Midbrain (tissue), 1 donor: Measurements from ENCODE around the gene CACNA1B.
"Not testable (repeated sequence)": the region's sequence is repeated elsewhere in the genome, so short reads cannot be mapped to it uniquely, and the experiment has no call there.

Source experiments
- DNase-seq: peaks from one replicate; lab custom pipeline; 2025; lab: John Stamatoyannopoulos, UW

The CACNA1B gene

GRCh38 chr9:138014563-138014945 lies 137.0 kb downstream of the CACNA1B start:
- DNase-seq = no peak

- no peak for DNase-seq
Observed at GRCh38 chr9:138015021-138015829, 137.6 kb downstream of the CACNA1B start.

DNA sequence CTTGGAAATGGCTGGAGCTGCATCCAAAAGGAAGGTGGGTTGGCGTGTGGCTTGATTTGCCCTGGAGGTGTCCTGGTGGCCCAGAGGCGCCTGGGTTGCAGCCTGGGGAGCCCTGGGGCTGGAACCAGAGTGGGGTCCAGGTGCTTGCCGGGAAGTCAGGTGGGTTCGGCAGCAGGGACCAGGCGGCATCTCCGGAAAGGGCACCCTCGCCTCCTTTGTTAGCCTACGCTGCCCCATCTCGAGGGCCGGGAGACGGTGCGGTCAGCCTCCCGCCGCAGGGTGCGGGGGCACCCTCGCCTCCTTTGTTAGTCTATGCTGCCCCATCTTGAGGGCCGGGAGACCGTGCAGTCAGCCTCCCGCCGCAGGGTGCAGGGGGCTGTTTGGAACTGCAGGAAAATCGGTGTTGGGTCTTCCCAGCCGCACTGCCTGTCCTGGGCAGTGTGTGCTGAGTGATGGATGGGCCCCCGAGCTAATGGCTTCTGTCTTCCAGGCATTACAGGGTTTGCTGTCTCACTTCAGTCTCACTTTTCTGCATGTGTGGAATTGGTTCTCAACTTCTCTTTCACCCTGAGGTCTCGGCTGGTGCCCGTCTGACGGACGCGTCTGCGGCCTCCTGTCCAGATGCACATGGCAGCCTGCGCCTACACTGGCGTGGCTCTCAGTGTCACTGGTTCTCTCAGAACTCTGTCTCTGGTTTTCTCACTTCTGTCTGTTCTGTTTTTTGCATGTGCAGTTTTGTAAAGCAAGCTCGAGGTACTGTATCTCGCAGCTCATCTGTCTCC lies 139.0 kb downstream of the CACNA1B start:
- DNase-seq = no peak

- DNase-seq = no peak
Observed at GRCh38 chr9:138017200-138017599, 139.6 kb downstream of the CACNA1B start.

DNA sequence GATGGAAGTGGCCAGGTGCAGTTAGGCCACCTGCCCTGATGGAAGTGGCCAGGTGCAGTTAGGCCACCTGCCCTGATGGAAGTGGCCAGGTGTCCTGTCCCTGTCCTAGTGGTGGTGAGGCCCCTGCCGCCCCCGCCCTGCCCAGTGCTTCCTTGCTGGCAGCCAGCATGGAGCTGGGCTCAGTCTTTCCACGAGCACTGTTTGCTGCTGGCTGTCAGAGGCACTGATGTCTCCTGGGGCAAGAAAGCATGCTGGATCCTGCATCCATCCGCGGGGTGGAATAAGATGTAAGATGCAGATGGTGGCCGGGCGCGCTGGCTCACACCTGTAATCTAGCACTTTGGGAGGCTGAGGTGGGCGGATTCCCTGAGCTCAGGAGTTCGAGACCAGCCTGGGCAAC lies 141.9 kb downstream of the CACNA1B start:
- DNase-seq = not testable (repeated sequence)

GRCh38 chr9:138020120-138020794 lies 142.7 kb downstream of the CACNA1B start:
- DNase-seq = no peak

DNA sequence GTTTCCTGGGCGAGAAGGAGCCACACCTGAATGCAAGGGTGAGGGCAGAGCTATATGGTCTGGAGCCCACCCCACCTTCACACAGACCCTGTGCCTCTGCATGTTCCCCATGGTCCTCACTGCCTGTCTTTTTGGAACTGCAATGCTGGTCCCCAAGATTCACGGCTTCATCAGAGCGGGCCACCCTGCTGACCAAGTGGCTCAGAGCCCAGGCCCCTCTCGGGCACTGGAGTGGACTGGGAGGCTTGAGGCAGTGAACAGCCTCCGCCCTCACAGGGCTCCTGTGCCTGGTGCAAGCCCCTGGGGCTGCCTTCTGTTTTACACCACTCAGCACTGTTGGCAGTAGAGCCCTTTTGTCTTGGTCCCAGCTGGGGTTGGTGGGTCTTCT lies 143.2 kb downstream of the CACNA1B start:
- no peak for DNase-seq

DNA sequence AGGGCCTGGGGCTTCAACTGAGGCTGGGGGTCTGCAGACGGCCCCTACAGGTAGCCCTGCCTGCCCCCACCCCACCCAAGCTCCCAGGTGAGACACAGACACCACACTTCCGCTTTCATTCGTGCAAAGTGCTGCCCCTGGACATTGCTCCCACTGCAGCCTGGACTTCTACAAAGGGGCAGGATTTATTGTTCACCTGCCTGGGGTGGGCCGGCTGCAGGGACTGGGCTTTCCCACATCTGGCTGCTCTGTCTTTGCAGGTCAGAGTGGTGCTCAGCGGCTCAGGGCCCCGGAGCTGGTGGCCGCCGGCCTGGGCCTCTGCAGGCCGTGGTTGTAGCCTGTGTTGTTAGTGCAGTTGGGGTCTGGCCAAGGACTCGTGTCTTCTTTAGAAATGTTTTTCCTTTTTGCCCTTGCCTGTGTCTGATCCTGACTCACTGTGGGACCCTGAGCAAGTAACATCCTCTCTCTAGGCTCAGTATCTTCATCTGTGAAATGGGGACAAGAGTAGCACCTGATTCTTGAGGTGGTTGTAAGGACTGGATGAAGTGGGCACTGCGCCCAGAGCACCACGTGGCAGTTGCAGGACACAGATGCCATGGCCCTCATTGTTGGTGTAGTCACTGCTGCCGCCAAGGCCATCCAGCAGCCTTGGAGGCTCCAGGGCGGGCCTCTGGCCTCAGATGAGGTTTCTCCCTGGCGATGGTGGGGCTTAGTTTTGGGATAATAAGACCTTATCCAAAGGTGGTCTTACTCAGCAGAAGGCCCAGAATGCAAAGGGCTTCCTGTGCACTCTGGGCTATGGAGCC lies 143.9 kb downstream of the CACNA1B start:
- DNase-seq = no peak

- DNase-seq = no peak
Observed at GRCh38 chr9:138022121-138022741, 144.6 kb downstream of the CACNA1B start.

- no peak for DNase-seq
Observed at GRCh38 chr9:138022756-138023393, 145.3 kb downstream of the CACNA1B start.

GRCh38 chr9:138023394-138024124 lies 146.0 kb downstream of the CACNA1B start:
- no peak for DNase-seq

DNA sequence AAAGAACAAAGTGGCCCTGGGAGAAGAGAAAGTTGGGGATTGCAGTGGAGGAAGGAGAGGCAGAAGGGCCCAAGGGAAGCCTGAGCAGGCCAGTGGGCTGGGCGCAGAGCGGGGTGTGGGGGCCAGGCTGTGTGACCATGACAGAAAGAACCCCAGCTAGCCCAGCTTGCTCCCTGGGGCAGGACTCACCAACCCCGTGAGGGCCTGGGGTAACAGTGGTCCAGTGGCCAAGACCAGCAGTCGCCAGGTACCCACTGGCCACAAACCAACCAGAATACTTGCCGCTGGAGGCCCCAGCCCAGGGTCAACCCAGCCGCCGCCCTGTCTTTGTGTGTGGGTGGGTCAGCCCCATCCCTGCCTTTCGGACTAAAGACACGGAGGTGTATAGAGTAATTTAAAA lies 146.5 kb downstream of the CACNA1B start:
- no peak for DNase-seq

DNA sequence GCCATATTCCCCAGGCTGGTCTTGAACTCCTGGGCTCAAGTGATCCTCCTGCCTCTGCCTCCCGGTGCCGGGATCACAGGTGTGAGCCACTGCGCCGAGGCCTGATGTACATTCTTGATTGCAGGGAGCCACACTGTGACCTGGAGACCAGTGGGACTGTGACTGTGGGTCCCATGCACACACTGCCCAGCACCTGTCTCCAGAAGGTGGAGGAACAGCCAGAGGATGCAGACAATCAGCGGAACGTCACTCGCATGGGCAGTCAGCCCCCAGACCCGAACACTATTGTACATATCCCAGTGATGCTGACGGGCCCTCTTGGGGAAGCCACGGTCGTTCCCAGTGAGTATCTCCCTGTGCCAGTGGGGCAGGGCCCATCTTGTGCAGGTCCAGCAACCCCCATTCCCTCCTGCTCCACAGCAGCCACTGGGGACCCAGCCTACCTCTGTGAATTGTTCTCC lies 147.3 kb downstream of the CACNA1B start:
- no peak for DNase-seq

DNA sequence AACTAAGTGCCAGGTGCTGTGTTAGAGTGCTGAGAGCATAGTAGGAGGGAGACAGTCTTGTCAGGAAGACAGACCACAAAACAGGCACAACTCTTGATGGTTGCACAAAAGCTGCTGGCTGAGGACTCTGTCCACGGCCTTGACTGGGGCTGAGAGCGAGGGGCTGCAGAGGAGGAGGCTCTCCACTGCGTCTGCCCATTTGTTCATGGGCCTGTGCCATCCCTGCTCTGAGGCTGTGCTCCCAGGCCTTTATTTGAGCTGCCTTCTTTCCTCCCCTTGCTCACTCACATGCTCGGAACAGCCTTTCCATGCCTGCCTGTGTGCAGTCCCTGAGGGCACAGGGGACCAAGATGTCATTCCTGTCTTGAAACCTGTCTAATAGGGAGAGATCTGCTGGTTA lies 147.8 kb downstream of the CACNA1B start:
- no peak for DNase-seq

- DNase-seq = no peak
Observed at GRCh38 chr9:138025908-138026307, 148.3 kb downstream of the CACNA1B start.

DNA sequence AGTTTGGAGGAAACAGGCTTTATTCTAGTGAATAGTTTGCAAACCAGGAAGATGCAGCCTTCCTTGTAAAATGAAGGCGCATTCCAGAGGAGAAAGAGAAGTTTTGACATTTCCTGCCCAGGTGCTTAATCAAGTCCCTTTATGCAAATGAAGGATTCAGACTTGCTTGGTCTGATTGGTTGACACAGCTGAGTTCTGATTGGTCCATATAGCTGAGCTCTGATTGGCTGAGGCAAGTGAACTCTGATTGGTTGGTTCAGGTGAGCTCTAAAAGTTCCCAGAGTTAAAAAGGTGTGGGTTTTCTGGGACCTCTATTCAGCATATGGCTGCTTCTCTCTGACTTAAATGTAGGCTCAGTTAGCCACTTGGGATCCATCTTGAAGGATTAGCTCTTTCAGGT lies 151.0 kb downstream of the CACNA1B start:
- DNase-seq = no peak

DNA sequence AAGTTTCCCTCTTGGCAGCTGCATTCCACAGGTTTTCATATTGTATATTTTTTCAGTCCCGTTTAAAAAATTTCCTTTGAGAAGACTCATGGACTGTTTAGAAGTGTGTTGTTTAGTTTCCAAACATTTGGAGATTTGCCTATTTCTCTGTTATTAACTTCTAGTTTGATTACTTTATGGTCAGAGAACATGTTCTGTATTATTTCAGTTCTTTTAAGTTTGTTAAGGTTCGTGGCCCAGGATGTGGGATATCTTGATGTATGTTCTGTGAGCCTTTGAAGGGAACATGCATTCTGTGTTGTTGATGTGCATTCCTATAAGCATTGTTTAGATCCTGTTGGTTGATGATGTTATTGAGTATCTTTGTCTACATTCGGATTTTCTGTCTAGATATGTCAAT lies 153.6 kb downstream of the CACNA1B start:
- DNase-seq = no peak

- no peak for DNase-seq
Observed at GRCh38 chr9:138033950-138034349, 156.4 kb downstream of the CACNA1B start.

DNA sequence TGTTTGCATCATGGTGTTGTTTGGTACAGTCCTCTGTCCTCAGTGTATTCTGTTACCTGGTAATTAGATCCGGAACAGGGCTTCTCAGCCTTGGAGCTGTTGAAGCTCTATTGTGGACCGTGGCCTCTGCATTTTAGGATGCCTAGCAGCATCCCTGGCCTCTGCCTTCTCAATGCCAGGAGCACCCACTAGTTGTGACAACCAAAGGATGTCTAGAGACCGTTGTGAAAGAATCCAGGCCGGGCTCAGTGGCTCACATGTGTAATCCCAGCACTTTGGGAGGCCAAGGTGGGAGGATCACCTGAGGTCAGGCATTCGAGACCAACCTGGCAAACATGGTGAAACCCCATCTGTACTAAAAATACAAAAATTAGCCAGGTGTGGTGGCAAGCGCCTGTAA lies 159.6 kb downstream of the CACNA1B start:
- no peak for DNase-seq

DNA sequence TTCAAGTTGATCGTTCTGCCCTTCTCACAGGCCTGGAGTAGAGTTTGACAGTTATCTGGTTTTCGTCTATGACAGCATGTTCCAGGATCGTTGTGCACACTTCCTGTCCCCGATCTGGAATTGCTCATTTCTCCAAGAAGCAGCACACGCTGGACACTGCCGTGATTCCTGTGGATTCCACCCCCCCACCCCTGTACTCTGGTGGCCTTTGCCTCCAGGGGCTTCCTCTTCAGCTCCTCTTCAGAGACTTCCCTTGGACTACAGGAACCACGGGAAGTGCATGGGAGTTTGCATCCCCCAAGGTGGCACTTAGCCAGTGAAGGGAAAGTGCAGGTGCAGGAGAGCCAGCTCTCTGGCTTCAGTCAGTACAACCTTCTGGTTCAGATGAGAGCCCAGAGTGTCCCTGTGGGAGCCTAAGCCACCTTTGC lies 160.7 kb downstream of the CACNA1B start:
- DNase-seq = no peak
